GM21381 (cell line): Measurements from ENCODE around the gene TXN2.
A peak's percentile ranks its signal among the peaks of the same experiment; 100 is the strongest.
"Not testable (repeated sequence)": the region's sequence is repeated elsewhere in the genome, so short reads cannot be mapped to it uniquely, and the experiment has no call there.

ENCODE experiments used
- ATAC-seq: cut with Tn5 transposase; IDR thresholded peaks from one replicate; pipeline ENCODE4 v1.9.1; 2021; ENCODE audit warnings: mild to moderate bottlenecking, moderate library complexity; ENCODE audit not compliant: unreplicated experiment

TXN2 gene

GRCh38 chr22:36432592-36433317 lies 48.7 kb downstream of the TXN2 start:
- ATAC-seq: no peak

GRCh38 chr22:36431977-36432376 lies 49.5 kb downstream of the TXN2 start:
- ATAC-seq: no peak

- no peak for ATAC-seq
These were observed 50.6 kb downstream of the TXN2 start for GRCh38 chr22:36430863-36431262.

GRCh38 chr22:36427952-36428351 lies 53.5 kb downstream of the TXN2 start:
- not testable (repeated sequence) for ATAC-seq

GRCh38 chr22:36425977-36426523 lies 55.4 kb downstream of the TXN2 start:
- ATAC-seq: no peak

GRCh38 chr22:36424901-36425579 lies 56.4 kb downstream of the TXN2 start:
- no peak for ATAC-seq

- ATAC-seq: not testable (repeated sequence)
These were observed 57.0 kb downstream of the TXN2 start for GRCh38 chr22:36424466-36424865.

- no peak for ATAC-seq
These were observed 57.7 kb downstream of the TXN2 start for GRCh38 chr22:36423461-36424404.

- ATAC-seq: no peak
These were observed 59.0 kb downstream of the TXN2 start for GRCh38 chr22:36422287-36423014.

GRCh38 chr22:36419912-36420882 lies 61.2 kb downstream of the TXN2 start:
- no peak for ATAC-seq

- peak; percentile 62 for ATAC-seq
These were observed 62.1 kb downstream of the TXN2 start for GRCh38 chr22:36419177-36419911.

- ATAC-seq: no peak
These were observed 64.2 kb downstream of the TXN2 start for GRCh38 chr22:36417281-36417686.
